Left colon (tissue), 2 donors: Measurements from ENCODE around the gene CAMK2N2. TPM values are rescaled to one million over a fixed set of nuclear protein-coding genes. Genes with fewer than 3 reads are reported as not detected.

Experiments
- ATAC-seq: fragments of 200-7000 bp; cut with Tn5 transposase; one replicate; pipeline ENCODE4 v1.9.1; 2020; ENCODE audit warnings: mild to moderate bottlenecking, moderate library complexity
- DNase-seq, 2 donors: peaks; one replicate each; pipeline ENCODE4 v3.0.0-alpha.2; 2020
- intact Hi-C, 2 donors: fragments of 100-400 bp; cut with DNase I in 1 of 2; cut with micrococcal nuclease in 1 of 2; formaldehyde crosslinking; loops; one replicate each; pipeline versions ENCODE4 v1.11.2 to v1.14.0; 2022; cut with DNase I, micrococcal nuclease
- total RNA-seq, 2 donors: library from RNA; stranded (reverse); fragmentation: NEBNext Ultra II Directional; extraction: Animal tissue kit (Norgen Biotek cat#: 25700); gene quantifications; one replicate each; pipeline ENCODE4 v1.2.1, GENCODE V29; 2021
- donor health status: DM: no; HTN: no; CAD: no.
- donor health status: DM: yes; HTN: yes; CAD: no.

Gene CAMK2N2
- total RNA-seq, 2 donors from 2014 or later, result 0.39 TPM; not detected in 1

DNA sequence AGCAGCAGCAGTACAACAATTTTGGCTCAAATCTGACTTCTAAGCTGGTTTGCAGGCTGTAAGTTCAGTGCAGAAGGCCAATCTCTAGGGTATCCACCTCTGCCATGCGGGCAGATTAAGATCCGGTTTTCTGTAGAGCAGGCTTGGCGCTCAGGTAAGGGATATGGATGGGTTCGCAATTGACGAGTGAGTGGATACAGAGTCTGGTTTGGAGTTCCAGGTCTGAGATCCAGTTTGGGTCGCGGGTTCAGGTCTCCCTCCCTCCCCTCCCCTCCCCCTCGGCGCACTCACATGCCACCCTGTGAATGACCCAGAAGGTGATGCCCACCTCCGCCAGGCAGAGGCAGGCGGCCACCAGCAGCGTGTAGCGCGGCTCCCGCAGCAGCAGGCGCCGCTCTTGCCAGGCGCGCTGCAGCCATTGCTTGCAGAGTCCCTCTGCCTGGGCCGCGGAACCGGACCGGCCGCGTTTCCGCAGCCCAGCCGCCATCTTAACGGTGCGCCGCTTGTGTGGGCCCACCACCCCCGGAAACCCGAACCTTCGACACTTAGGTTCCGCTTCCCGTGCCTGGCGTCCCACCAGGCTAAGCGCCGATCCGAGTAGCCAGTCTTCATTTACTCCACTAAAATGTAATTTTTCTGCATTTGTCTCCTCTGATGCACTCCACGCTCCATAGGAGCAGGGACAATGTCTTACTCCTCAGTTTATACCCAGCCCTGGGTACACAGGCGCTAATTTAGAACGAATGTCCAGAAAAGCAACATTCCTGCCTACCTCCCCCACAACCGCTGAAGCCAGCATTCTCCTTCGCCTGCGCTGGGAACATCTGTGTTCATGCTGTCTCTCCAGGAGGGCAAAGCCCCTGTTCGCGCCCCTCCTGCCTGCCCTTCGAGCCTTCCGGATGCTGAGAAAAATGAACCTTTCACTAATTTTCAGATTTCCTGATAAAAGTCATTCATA, 12.6 kb downstream of the CAMK2N2 start, which contains the start of gene ALG3:
ALG3 (minus strand) TSS at position 509 of the 958 bp plus-strand sequence; CDS start at position 487, 22 bp downstream.
- DNase-seq, result peak; percentile 79 to 88
- peak; percentile 74 for ATAC-seq
- intact Hi-C loops, result loop anchor here in 1 of 2 donors (10.0 kb wide), 1 partner anchor 114 kb away; the partner anchor contains the start of gene EIF2B5

- no peak for ATAC-seq
- intact Hi-C loops, result loop anchor here in 1 of 2 donors (10.0 kb wide), 1 partner anchor 107 kb away; the partner anchor contains the start of gene EIF2B5
- DNase-seq, result no peak
Observed at GRCh38 chr3:184242297-184242685, 19.1 kb downstream of the CAMK2N2 start.

GRCh38 chr3:184241447-184242296, 19.7 kb downstream of the CAMK2N2 start:
- ATAC-seq (peak; percentile 93), DNase-seq (peak; percentile 68 to 80)
- intact Hi-C loops, result loop anchor here in 1 of 2 donors (10.0 kb wide), 1 partner anchor 107 kb away; the partner anchor contains the start of gene EIF2B5

DNA sequence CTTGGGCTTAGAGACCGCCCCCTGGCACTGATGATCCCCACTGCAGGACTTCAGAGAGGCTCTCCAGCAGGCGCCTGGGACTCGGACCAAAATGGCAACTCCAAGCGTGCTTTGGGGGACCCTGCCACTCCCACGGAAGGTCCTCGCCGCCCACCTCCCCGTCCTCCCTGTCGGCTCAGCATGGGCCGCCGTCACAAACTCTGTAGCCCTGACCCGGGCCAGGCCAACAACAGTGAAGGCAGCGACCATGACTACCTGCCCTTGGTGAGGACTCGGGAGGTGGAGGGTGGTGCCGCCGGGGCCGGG, 20.3 kb downstream of the CAMK2N2 start:
- no peak for DNase-seq
- intact Hi-C loops, result loop anchor here in 1 of 2 donors (10.0 kb wide), 1 partner anchor 106 kb away; the partner anchor contains the start of gene EIF2B5
- ATAC-seq, result no peak

DNA sequence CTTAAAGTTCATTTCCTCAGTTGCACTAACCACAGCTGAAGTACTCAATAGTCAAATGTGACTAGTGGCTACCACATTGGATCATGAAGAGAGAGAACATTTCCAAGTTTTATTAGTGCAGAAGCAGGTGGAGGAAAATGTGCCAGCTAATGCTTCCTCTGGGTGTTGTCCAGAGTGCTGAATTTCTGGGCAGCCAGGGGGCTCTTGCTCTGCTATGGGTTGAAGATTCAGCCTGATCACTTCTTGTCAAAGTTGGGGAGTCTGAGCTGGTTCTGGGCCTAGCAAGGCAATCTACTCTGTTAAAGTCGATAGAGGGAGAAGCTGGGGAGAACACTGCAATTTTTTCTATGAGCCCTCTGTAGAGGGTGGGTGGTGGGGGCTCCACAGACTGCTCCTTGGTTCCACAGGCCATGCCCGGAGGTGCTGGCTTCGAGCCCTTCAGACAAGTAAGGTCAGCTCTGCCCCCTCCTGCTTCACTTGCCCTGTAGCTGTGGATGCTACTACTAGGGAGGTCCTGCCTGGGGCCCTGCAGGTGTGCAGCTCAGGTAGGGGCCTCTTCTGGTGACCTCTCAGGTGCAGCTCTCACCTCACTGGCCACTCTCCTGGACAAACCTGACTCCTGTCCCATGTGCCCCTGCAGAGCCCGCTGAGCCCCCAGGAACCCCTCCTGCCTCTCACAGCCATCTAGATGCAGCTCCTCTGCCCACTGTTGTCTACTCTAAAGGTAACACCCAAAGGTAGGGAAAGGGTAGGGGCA, 20.8 kb downstream of the CAMK2N2 start:
- no peak for ATAC-seq
- intact Hi-C loops, result loop anchor here in 1 of 2 donors (10.0 kb wide), 1 partner anchor 106 kb away; the partner anchor contains the start of gene EIF2B5

GRCh38 chr3:184239708-184240107, 21.6 kb downstream of the CAMK2N2 start:
- intact Hi-C loops, result loop anchor here in 1 of 2 donors (10.0 kb wide), 1 partner anchor 105 kb away; the partner anchor contains the start of gene EIF2B5
- ATAC-seq, result no peak
- DNase-seq, result no peak

More for the DNA sequence above, 20.8 kb downstream of the CAMK2N2 start:
- DNase-seq, result no peak

GRCh38 chr3:184239221-184239620, 22.1 kb downstream of the CAMK2N2 start:
- ATAC-seq (no peak), DNase-seq (no peak)
- intact Hi-C loops, result no loop called here

- DNase-seq, result no peak
- intact Hi-C loops, result no loop called here
- no peak for ATAC-seq
Observed at GRCh38 chr3:184238246-184238818, 23.0 kb downstream of the CAMK2N2 start.

DNA sequence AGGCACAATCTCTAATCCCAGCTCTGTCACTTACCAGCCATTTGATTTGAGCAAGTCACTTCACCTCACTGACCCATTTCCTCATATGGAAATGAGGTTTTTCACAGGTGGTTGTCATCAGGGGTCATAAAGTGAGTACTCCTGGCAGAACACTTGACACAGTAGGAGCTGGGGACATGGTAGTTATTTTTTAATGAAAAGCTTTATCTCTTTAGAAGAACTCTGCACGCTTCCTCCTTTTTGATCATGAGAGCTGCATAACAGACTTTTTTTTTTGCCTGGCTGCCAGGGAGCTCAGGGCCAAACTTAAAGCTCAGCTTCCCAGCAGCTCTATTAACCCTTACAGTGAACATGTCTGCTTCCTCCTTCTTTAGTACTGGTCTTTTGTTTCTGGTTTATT, 23.5 kb downstream of the CAMK2N2 start:
- DNase-seq (no peak), ATAC-seq (no peak)
- intact Hi-C loops, result no loop called here

DNA sequence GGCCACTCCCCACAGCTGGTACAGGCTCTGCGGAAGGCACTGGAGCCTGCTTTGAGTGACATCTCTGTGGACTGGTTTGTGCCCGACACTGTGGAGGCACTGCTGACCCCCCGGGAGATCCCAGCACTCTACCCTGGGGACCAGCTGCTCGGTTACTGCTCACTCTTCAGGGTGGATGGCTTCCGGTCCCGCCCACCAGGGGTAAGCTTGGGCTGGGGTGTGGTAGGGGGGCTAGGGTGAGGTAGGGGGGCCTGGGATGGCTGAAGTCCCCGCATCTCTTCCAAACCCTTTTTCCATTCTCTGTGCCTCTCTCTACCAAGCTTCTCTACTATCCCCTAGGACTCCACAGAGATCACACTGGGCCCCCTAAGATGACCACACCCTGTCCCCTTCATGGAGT, 24.1 kb downstream of the CAMK2N2 start:
- ATAC-seq (no peak), DNase-seq (no peak)
- intact Hi-C loops, result no loop called here

GRCh38 chr3:184236636-184237035, 24.7 kb downstream of the CAMK2N2 start:
- ATAC-seq, result no peak
- intact Hi-C loops, result no loop called here
- no peak for DNase-seq

DNA sequence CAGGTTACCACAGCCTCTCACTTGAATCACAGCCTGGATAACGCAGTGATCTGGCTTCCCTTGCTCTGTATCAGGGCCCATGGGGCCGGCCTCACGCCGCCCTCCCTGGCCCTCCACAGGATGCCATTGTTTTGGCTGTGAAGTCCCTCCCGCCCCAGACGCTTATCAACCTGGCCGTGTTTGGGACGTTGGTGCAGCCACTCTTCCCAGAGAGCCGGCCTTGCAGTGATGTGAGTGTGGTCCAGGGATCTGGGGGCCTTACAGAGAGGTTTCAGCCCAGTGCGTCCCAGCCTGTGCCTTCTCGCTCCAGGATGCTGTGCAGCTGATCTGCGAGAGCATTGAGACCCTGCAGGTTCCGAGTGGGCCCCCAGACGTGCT, 25.3 kb downstream of the CAMK2N2 start:
- DNase-seq (no peak), ATAC-seq (no peak)
- intact Hi-C loops, result no loop called here

DNA sequence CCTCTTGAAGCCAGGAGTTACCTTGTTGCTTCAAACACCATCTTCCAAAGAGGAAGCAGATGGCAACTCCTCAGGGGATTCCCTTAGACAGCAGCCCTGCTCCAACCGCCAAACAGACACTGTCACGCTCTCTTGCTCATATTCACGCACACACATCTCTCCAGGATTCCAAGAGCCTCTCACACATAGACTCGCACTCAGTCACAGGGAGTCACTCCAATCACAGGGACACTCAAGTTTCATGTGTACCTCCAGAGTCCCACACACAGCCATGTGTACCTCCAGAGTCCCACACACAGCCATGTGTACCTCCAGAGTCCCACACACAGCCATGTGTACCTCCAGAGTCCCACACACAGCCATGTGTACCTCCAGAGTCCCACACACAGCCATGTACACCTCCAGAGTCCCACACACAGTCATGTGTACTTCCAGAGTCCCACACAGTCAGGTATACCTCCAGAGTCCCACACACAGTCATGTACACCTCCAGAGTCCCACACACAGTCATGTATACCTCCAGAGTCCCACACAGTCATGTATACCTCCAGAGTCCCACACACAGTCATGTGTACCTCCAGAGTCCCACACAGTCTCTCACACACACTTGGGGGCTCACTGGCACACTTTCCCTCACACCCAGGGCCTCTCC, 25.8 kb downstream of the CAMK2N2 start:
- intact Hi-C loops, result no loop called here
- ATAC-seq (no peak), DNase-seq (no peak)

DNA sequence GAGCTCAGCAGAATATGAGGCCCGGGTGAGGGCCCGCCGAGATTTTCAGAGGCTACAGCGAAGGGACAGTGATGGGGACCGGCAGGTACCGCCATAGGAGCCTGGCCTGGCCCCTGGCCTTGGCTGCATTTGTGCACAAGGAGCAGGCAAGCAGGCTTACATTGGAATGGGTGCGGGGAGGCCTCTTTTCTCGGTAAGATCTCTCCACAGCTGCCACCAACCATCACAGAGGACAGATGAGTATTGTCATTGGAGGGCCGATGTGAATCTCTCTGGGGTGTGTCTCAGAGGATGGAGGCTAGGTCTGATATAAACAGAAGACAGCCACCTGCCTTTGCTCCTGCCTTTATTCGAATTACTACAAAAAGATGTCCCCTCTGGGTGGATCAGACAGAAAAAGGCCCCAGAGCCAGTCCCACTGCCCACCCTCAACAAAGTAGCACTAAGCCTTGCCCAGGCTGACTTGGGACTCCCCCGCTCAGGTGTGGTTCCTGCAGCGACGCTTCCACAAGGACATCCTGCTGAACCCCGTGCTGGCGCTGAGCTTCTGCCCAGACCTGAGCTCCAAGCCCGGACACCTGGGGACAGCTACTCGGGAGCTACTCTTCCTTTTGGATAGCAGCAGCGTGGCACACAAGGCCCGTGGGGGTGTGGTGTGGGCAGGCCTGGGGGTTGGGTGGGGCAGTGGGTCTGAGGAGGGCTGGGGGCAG, 26.5 kb downstream of the CAMK2N2 start:
- no peak for DNase-seq
- ATAC-seq, result no peak
- intact Hi-C loops, result no loop called here

DNA sequence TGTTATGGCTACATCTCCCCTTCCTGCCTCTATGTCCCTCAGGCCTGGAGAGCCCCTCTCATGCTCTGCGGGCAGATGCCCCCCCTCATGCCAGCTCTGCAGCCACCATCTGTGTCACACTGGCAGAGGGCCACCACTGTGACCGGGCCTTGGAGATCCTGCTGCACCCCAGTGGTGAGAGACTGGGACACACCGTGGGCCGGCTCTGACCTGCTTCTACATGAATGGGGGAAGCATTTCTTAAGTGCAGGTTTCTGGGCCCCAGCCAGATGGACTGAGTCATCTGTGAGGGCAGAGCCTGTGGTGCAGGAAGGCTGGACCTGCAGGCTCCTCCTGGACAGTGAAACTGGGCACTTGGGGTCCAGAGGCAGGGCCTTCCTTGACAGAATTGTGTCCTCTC, 27.1 kb downstream of the CAMK2N2 start:
- intact Hi-C loops, result no loop called here
- ATAC-seq, result no peak
- no peak for DNase-seq

- DNase-seq, result no peak
- ATAC-seq, result no peak
- intact Hi-C loops, result no loop called here
Observed at GRCh38 chr3:184233127-184233843, 28.1 kb downstream of the CAMK2N2 start.

- no peak for DNase-seq
- intact Hi-C loops, result no loop called here
- no peak for ATAC-seq
Observed at GRCh38 chr3:184231671-184232070, 29.7 kb downstream of the CAMK2N2 start.
